Activated CD4-positive, alpha-beta memory T cell treated with anti-CD3 and anti-CD28 coated beads, Interleukin-2, amount 10 ng/mL, durations not matched to agents 7 days and 5 days (primary cell): ENCODE measurements around the gene ZMIZ1. TPM values are rescaled to one million over a fixed set of nuclear protein-coding genes. Genes with fewer than 3 reads are reported as not detected.

ENCODE experiments used
- CTCF ChIA-PET: fragments of 350-600 bp; sonication (Branson Sonifier 250); formaldehyde crosslinking; loops from one replicate; lab custom pipeline; 2021; ENCODE audit warnings: antibody characterized with exemption, inconsistent platforms; lab: Charles Lee
- POLR2A ChIA-PET: fragments of 350-600 bp; sonication (Branson Sonifier 250); formaldehyde crosslinking; loops from one replicate; lab custom pipeline; 2021; ENCODE audit warnings: antibody characterized with exemption; lab: Charles Lee
- DNase-seq: peaks from one replicate; pipeline ENCODE4 v3.0.0-alpha.2; 2020
- H3K27ac Mint-ChIP-seq: one replicate; pipeline ENCODE4 v1.8.0; 2021; ENCODE audit warnings: mild to moderate bottlenecking, mixed read lengths
- H3K27me3 Mint-ChIP-seq: one replicate; pipeline ENCODE4 v1.8.0; 2021; ENCODE audit warnings: mixed read lengths
- H3K36me3 Mint-ChIP-seq: one replicate; pipeline ENCODE4 v1.8.0; 2021; ENCODE audit warnings: low read depth, mixed read lengths
- H3K4me1 Mint-ChIP-seq: one replicate; pipeline ENCODE4 v1.8.0; 2021; ENCODE audit warnings: mixed read lengths
- H3K4me3 Mint-ChIP-seq: one replicate; pipeline ENCODE4 v1.8.0; 2021; ENCODE audit warnings: mild to moderate bottlenecking, mixed read lengths
- H3K9me3 Mint-ChIP-seq: one replicate; pipeline ENCODE4 v1.8.0; 2021; ENCODE audit warnings: mixed read lengths
- total RNA-seq, 2 experiments: library from RNA; stranded (reverse); gene quantifications; one replicate each; pipeline ENCODE4 v1.2.3, GENCODE V29; 2021

Gene ZMIZ1
- total RNA-seq, 2 experiments from 2014 or later = 46.9 to 47.0 TPM

DNA sequence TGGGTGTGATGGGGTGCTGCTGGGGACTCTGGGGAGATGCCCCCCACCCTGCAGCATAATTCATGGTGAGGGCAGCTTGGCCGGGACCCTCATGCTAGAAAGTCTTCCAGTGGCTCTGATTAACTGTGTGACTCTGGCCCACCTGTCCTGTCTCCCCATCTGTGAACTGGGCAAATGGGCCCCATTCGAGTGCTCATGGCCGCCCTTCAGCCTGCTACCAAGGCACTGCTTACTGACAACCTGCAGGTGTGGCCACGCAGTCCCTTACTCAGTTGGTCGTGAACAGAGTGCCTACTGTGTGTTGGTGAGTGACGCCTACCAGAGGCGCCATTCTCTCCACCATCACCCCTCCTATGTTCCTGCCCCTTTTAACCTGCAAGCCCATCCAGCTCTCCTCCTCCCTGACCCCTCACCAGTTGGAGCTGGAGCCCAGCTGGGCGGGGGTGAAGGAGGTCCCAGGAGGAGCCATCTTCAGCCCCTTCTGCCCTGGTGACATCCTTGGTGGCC, 109.4 kb downstream of the ZMIZ1 start:
- Mint-ChIP-seq H3K36me3 (no peaks in the 10 kb centered on the region), H3K27me3 (no peaks in the 10 kb centered on the region), H3K4me1 (no peaks in the 10 kb centered on the region), H3K9me3 (no peaks in the 10 kb centered on the region), H3K4me3 (no peak overlapping the region), H3K27ac (no peak overlapping the region)
- ChIA-PET POLR2A (no interaction called here), CTCF (interaction anchor here (0.9 to 1.4 kb wide), 2 partner anchors 16 to 102 kb away, joined by 3 read pairs; no protein-coding TSS in a partner anchor)
- no peak for DNase-seq

DNA sequence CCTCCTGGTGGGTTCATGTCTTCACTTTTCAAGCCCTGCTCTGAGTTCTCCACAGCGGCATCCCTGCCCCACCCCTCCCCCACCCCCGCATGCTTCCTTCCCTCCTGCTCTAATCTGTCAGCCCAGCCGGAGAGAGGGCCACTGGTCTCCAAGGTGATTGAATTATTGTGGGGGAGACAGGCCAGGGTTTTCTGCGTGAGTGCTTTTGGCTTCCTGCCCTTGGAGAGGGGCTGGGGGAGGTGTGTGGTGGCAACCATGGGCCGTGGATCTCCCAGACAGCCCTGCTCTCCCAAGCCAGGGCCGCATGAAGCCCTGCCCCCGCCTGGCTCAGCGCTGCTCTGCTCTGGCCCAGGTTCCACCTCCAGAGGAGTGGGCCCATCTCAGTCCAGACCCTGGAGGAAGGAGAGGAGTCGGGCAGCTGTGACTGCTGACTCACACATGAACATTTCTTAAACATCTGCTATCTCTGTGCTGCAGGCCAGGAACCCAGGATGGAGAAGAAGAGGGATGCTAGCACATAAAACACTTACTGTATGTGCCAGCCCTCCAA, 109.9 kb downstream of the ZMIZ1 start:
- ChIA-PET POLR2A (no interaction called here), CTCF (no interaction called here)
- no peak overlapping the region for H3K4me3 Mint-ChIP-seq
- H3K4me1 Mint-ChIP-seq = no peaks in the 10 kb centered on the region
- no peaks in the 10 kb centered on the region for H3K9me3 Mint-ChIP-seq
- no peak overlapping the region for H3K27ac Mint-ChIP-seq
- no peaks in the 10 kb centered on the region for H3K36me3 Mint-ChIP-seq
- no peak for DNase-seq
- H3K27me3 Mint-ChIP-seq = no peaks in the 10 kb centered on the region

GRCh38 chr10:79179164-79179956, 110.6 kb downstream of the ZMIZ1 start:
- no peaks in the 10 kb centered on the region for H3K36me3 Mint-ChIP-seq
- CTCF ChIA-PET = no interaction called here
- no peaks in the 10 kb centered on the region for H3K9me3 Mint-ChIP-seq
- H3K4me1 Mint-ChIP-seq = no peaks in the 10 kb centered on the region
- H3K4me3 Mint-ChIP-seq = no peak overlapping the region
- no peak for DNase-seq
- POLR2A ChIA-PET = no interaction called here
- H3K27ac Mint-ChIP-seq = no peak overlapping the region
- no peaks in the 10 kb centered on the region for H3K27me3 Mint-ChIP-seq

- ChIA-PET POLR2A (no interaction called here), CTCF (no interaction called here)
- DNase-seq = no peak
- Mint-ChIP-seq H3K4me3 (no peak overlapping the region), H3K27me3 (no peaks in the 10 kb centered on the region), H3K4me1 (no peaks in the 10 kb centered on the region), H3K27ac (no peak overlapping the region), H3K9me3 (no peaks in the 10 kb centered on the region), H3K36me3 (no peaks in the 10 kb centered on the region)
These were observed 111.2 kb downstream of the ZMIZ1 start for GRCh38 chr10:79179957-79180309.

- Mint-ChIP-seq H3K4me1 (no peaks in the 10 kb centered on the region), H3K36me3 (no peaks in the 10 kb centered on the region), H3K27ac (no peak overlapping the region), H3K9me3 (no peaks in the 10 kb centered on the region), H3K27me3 (no peaks in the 10 kb centered on the region), H3K4me3 (no peak overlapping the region)
- ChIA-PET CTCF (no interaction called here), POLR2A (no interaction called here)
- no peak for DNase-seq
These were observed 111.9 kb downstream of the ZMIZ1 start for GRCh38 chr10:79180414-79181221.

GRCh38 chr10:79181227-79181626, 112.5 kb downstream of the ZMIZ1 start:
- Mint-ChIP-seq H3K36me3 (no peaks in the 10 kb centered on the region), H3K27ac (no peak overlapping the region), H3K4me1 (no peaks in the 10 kb centered on the region), H3K9me3 (no peaks in the 10 kb centered on the region), H3K27me3 (no peaks in the 10 kb centered on the region), H3K4me3 (no peak overlapping the region)
- DNase-seq = no peak
- POLR2A ChIA-PET = no interaction called here
- CTCF ChIA-PET = interaction anchor here (2.9 kb wide), 1 partner anchor 14 kb away, joined by 11 read pairs; no protein-coding TSS in a partner anchor

DNA sequence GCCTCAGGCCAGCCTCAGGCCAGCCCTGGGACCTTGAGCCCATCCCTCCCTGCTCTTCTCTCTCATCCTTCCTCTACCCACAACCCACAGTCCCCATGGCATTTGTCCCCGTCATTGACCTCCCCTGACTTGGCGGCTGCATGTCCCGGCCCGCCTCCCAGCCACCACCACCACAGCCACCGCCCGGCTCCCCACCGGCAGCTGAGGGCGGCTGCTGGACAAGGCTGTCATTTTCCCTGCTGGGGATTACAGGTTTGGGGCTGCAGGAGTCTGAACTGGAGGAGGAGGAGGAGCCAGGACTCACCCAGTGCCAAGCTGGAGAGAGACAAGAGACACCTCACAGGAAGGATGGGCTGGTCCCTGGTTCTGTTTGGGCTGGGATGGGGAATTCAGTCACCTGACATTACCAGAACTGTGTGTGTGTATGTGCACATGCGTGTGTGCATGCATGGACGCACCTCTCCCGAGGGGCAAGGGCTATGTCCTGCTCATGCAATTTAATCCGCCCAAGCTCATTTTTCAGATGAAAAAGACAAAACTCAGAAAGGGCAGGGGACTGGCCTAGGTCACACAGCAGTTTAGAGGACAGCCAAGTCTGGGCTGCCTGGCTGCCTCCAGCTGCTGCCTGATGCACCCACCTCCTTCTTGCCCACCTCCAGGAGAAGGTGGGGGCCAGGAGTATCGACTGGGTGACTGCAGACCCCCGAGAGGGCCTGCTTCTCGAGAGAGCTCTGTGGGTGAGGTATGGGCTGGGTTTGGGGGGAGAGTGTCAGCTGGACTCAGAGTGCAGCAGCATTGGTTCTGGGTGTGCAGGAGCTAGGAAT, 113.1 kb downstream of the ZMIZ1 start:
- H3K9me3 Mint-ChIP-seq = no peaks in the 10 kb centered on the region
- H3K4me3 Mint-ChIP-seq = no peak overlapping the region
- H3K4me1 Mint-ChIP-seq = no peaks in the 10 kb centered on the region
- no peak overlapping the region for H3K27ac Mint-ChIP-seq
- H3K27me3 Mint-ChIP-seq = no peaks in the 10 kb centered on the region
- POLR2A ChIA-PET = no interaction called here
- no peaks in the 10 kb centered on the region for H3K36me3 Mint-ChIP-seq
- DNase-seq = no peak
- CTCF ChIA-PET = interaction anchor here (2.9 kb wide), 1 partner anchor 14 kb away, joined by 11 read pairs; no protein-coding TSS in a partner anchor

- no peaks in the 10 kb centered on the region for H3K27me3 Mint-ChIP-seq
- DNase-seq = no peak
- CTCF ChIA-PET = interaction anchor here (1.1 to 2.9 kb wide), 2 partner anchors 10 to 13 kb away, joined by 3 to 11 read pairs; no protein-coding TSS in a partner anchor
- no peaks in the 10 kb centered on the region for H3K4me1 Mint-ChIP-seq
- H3K4me3 Mint-ChIP-seq = no peak overlapping the region
- no peak overlapping the region for H3K27ac Mint-ChIP-seq
- no peaks in the 10 kb centered on the region for H3K9me3 Mint-ChIP-seq
- no peaks in the 10 kb centered on the region for H3K36me3 Mint-ChIP-seq
- POLR2A ChIA-PET = no interaction called here
These were observed 114.2 kb downstream of the ZMIZ1 start for GRCh38 chr10:79182781-79183467.

DNA sequence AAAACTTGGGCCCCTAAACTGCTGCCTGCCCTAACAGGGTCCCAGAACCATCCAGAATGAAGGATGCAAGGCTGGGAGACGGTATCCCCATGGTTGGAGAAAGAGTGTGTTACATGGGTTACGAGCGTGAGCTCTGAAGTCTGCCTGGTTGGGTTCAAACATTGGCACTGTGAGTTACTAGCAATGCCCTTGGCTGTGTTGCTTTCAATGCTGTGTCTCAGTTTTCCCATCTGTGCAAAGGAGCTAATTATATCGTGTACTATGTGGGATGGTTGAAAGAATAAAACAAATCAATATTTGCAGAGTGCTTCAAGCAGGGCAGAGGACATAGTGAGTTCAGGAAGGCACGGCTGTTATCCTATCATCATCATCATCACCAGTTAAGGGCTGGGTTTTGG, 114.7 kb downstream of the ZMIZ1 start:
- DNase-seq = no peak
- H3K36me3 Mint-ChIP-seq = no peaks in the 10 kb centered on the region
- no peak overlapping the region for H3K4me3 Mint-ChIP-seq
- ChIA-PET POLR2A (no interaction called here), CTCF (interaction anchor here (1.1 to 2.9 kb wide), 2 partner anchors 9 to 12 kb away, joined by 3 to 11 read pairs; no protein-coding TSS in a partner anchor)
- no peaks in the 10 kb centered on the region for H3K9me3 Mint-ChIP-seq
- no peak overlapping the region for H3K27ac Mint-ChIP-seq
- H3K27me3 Mint-ChIP-seq = no peaks in the 10 kb centered on the region
- no peaks in the 10 kb centered on the region for H3K4me1 Mint-ChIP-seq

GRCh38 chr10:79184145-79184625, 115.4 kb downstream of the ZMIZ1 start:
- H3K4me3 Mint-ChIP-seq = no peak overlapping the region
- POLR2A ChIA-PET = no interaction called here
- no peak for DNase-seq
- no peak overlapping the region for H3K27ac Mint-ChIP-seq
- no peaks in the 10 kb centered on the region for H3K9me3 Mint-ChIP-seq
- no peaks in the 10 kb centered on the region for H3K4me1 Mint-ChIP-seq
- CTCF ChIA-PET = interaction anchor here (1.1 to 2.9 kb wide), 2 partner anchors 9 to 11 kb away, joined by 3 to 11 read pairs; no protein-coding TSS in a partner anchor
- H3K27me3 Mint-ChIP-seq = no peaks in the 10 kb centered on the region
- H3K36me3 Mint-ChIP-seq = no peaks in the 10 kb centered on the region

GRCh38 chr10:79184657-79185056, 115.9 kb downstream of the ZMIZ1 start:
- DNase-seq = no peak
- CTCF ChIA-PET = no interaction called here
- POLR2A ChIA-PET = no interaction called here

More at GRCh38 chr10:79184657-79185056, 115.9 kb downstream of the ZMIZ1 start:
- Mint-ChIP-seq H3K27ac (no peak overlapping the region), H3K4me3 (no peak overlapping the region), H3K36me3 (no peaks in the 10 kb centered on the region), H3K27me3 (no peaks in the 10 kb centered on the region), H3K4me1 (no peaks in the 10 kb centered on the region), H3K9me3 (no peaks in the 10 kb centered on the region)
